BLaER1 (cell line): ENCODE results near the gene DCAF11.

ENCODE experiments used
- H3K27ac ChIP-seq: shearing (Covaris generic); formaldehyde crosslinking; 2 replicates; pipeline ENCODE4 v1.8.1; 2022
- H3K27me3 ChIP-seq: shearing (Covaris generic); formaldehyde crosslinking; 2 replicates; pipeline ENCODE4 v1.8.1; 2022
- H3K36me3 ChIP-seq: shearing (Covaris generic); formaldehyde crosslinking; 2 replicates; pipeline ENCODE4 v1.8.1; 2022
- H3K4me1 ChIP-seq: shearing (Covaris generic); formaldehyde crosslinking; 2 replicates; pipeline ENCODE4 v1.8.1; 2022
- H3K4me2 ChIP-seq: shearing (Covaris generic); formaldehyde crosslinking; 2 replicates; pipeline ENCODE4 v1.8.1; 2022
- H3K4me3 ChIP-seq: shearing (Covaris generic); formaldehyde crosslinking; 2 replicates; pipeline ENCODE4 v1.8.1; 2022
- H3K9ac ChIP-seq: shearing (Covaris generic); formaldehyde crosslinking; 2 replicates; pipeline ENCODE4 v1.8.1; 2022
- H3K9me3 ChIP-seq: shearing (Covaris generic); formaldehyde crosslinking; 2 replicates; pipeline ENCODE4 v1.8.1; 2022
- H4K20me1 ChIP-seq: shearing (Covaris generic); formaldehyde crosslinking; 2 replicates; pipeline ENCODE4 v1.8.1; 2022
- Cebpa-rat ChIP-seq: shearing (Covaris generic); IDR thresholded peaks from 2 replicates; pipeline ENCODE4 v1.8.1; 2022

DCAF11 gene

GRCh38 chr14:24146453-24146977 is 31.9 kb downstream of the DCAF11 start, which contains the start of gene PSME2:
TSS of gene PSME2 (minus strand) at chr14:24146610. CDS start at chr14:24146581, 29 bp downstream.
- Histone ChIP-seq H3K9me3 (no peaks in the 10 kb centered on the region), H3K4me1 (peaks cover 54% of the 10 kb centered on the region), H3K9ac (peak within 1 kb of the TSS; percentile 92), H3K27me3 (no peaks in the 10 kb centered on the region), H3K27ac (peak within 1 kb of the TSS; percentile 89), H3K36me3 (peaks cover 58% of the 10 kb centered on the region), H4K20me1 (peaks cover 20% of the 10 kb centered on the region), H3K4me3 (peak within 1 kb of the TSS; percentile 100), H3K4me2 (peak within 1 kb of the TSS; percentile 99)
- TF ChIP-seq Cebpa-rat: no peak

- Histone ChIP-seq H3K4me1 (peaks cover 50% of the 10 kb centered on the region), H3K4me2 (peak within 1 kb of the TSS; percentile 99), H3K36me3 (peaks cover 65% of the 10 kb centered on the region), H3K27ac (peak within 1 kb of the TSS; percentile 89), H3K9ac (peak within 1 kb of the TSS; percentile 92), H4K20me1 (peaks cover 20% of the 10 kb centered on the region), H3K27me3 (no peaks in the 10 kb centered on the region), H3K9me3 (no peaks in the 10 kb centered on the region), H3K4me3 (peak within 1 kb of the TSS; percentile 100)
- no peak for TF ChIP-seq Cebpa-rat
Observed at GRCh38 chr14:24146978-24147760, 32.6 kb downstream of the DCAF11 start, which contains the start of gene RNF31. TSS of gene RNF31 (plus strand) at chr14:24147498. CDS start at chr14:24147699, 201 bp downstream.

DNA sequence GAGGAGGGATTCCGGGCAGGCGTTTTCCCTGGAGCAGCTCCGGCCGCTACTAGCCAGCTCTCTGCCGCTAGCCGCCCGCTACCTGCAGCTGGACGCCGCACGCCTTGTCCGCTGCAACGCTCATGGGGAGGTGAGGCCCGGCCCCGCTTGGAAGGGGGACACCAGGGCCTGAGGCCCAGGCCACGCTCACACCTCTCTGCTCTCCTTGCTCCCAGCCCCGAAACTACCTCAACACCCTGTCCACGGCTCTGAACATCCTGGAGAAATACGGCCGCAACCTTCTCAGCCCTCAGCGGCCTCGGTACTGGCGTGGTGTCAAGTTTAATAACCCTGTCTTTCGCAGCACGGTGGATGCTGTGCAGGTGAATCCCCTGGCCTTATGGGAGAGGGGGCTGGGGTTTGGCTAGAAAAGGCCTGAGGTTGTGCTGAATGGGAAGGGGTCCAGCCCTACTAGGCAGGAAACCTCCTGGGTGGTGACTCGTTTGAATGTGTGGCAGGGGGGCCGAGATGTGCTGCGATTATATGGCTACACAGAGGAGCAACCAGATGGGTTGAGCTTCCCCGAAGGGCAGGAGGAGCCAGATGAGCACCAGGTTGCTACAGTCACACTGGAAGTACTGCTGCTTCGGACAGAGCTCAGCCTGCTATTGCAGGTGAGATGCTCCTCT is 33.3 kb downstream of the DCAF11 start:
- peaks cover 20% of the 10 kb centered on the region for H4K20me1 ChIP-seq
- TF ChIP-seq Cebpa-rat: no peak
- peaks cover 43% of the 10 kb centered on the region for H3K4me1 ChIP-seq
- H3K36me3 ChIP-seq: peaks cover 68% of the 10 kb centered on the region
- no peaks in the 10 kb centered on the region for H3K27me3 ChIP-seq
- H3K4me3 ChIP-seq: peak overlapping the region; percentile 100
- peak overlapping the region; percentile 99 for H3K4me2 ChIP-seq
- peak overlapping the region; percentile 89 for H3K27ac ChIP-seq
- H3K9me3 ChIP-seq: no peaks in the 10 kb centered on the region
- peak overlapping the region; percentile 92 for H3K9ac ChIP-seq

DNA sequence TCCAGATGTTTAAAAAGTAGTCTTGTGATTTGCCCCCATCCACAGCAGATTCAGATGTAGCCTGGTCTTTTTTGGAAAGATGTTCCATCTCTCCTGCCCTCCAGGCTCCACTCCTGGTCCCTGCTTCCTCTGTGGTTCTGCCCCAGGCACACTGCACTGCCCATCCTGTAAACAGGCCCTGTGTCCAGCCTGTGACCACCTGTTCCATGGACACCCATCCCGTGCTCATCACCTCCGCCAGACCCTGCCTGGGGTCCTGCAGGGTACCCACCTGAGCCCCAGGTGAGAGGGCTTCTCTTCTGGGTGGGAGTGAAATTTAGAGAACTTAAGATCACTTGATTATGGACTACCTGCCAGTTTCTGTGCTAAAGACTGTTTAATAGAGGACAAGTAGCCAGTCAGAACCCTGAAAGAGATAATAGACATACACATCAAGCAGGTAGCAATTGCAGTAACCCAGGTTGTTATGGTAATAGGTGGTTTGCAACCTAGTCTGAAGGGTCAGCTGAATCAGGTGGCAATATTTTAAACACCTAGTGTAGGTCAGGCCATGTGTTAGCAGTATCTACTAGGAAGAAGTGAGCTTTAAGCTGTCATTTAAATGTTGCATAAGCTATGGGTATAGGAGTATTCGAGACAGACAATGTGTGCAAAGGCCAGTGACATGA is 34.9 kb downstream of the DCAF11 start:
- no peak overlapping the region for H3K27ac ChIP-seq
- H3K4me1 ChIP-seq: peaks cover 28% of the 10 kb centered on the region
- no peaks in the 10 kb centered on the region for H3K27me3 ChIP-seq
- no peak overlapping the region for H3K4me3 ChIP-seq
- no peaks in the 10 kb centered on the region for H3K9me3 ChIP-seq
- peak overlapping the region; percentile 41; the same call in 1 of the 2 replicates for H3K9ac ChIP-seq
- peaks cover 66% of the 10 kb centered on the region for H3K36me3 ChIP-seq
- no peak overlapping the region for H3K4me2 ChIP-seq
- no peak for TF ChIP-seq Cebpa-rat
- H4K20me1 ChIP-seq: peaks cover 20% of the 10 kb centered on the region

DNA sequence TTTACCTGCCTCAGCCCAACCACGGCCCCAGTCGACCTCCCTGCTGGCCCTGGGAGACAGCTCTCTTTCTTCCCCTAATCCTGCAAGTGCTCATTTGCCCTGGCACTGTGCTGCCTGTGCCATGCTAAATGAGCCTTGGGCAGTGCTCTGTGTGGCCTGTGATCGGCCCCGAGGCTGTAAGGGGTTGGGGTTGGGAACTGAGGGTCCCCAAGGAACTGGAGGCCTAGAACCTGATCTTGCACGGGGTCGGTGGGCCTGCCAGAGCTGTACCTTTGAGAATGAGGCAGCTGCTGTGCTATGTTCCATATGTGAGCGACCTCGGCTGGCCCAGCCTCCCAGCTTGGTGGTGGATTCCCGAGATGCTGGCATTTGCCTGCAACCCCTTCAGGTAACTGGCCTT is 35.5 kb downstream of the DCAF11 start:
- no peak overlapping the region for H3K4me3 ChIP-seq
- H3K27me3 ChIP-seq: no peaks in the 10 kb centered on the region
- H3K4me1 ChIP-seq: peaks cover 22% of the 10 kb centered on the region
- H3K27ac ChIP-seq: no peak overlapping the region
- no peak overlapping the region for H3K9ac ChIP-seq
- H4K20me1 ChIP-seq: peaks cover 20% of the 10 kb centered on the region
- H3K4me2 ChIP-seq: no peak overlapping the region
- H3K9me3 ChIP-seq: no peaks in the 10 kb centered on the region
- H3K36me3 ChIP-seq: peaks cover 66% of the 10 kb centered on the region
- no peak for TF ChIP-seq Cebpa-rat

DNA sequence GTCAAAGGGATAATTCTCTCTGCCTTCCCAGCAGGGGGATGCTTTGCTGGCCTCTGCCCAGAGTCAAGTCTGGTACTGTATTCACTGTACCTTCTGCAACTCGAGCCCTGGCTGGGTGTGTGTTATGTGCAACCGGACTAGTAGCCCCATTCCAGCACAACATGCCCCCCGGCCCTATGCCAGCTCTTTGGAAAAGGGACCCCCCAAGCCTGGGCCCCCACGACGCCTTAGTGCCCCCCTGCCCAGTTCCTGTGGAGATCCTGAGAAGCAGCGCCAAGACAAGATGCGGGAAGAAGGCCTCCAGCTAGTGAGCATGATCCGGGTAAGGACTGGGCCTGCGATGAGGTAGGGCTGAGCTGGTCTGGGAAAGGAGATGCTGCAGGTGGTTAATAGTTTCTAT is 36.0 kb downstream of the DCAF11 start:
- Histone ChIP-seq H4K20me1 (peaks cover 20% of the 10 kb centered on the region), H3K36me3 (peaks cover 70% of the 10 kb centered on the region), H3K4me1 (peaks cover 17% of the 10 kb centered on the region), H3K27ac (no peak overlapping the region), H3K4me2 (no peak overlapping the region), H3K9me3 (no peaks in the 10 kb centered on the region), H3K27me3 (no peaks in the 10 kb centered on the region), H3K9ac (no peak overlapping the region), H3K4me3 (no peak overlapping the region)
- TF ChIP-seq Cebpa-rat: no peak

DNA sequence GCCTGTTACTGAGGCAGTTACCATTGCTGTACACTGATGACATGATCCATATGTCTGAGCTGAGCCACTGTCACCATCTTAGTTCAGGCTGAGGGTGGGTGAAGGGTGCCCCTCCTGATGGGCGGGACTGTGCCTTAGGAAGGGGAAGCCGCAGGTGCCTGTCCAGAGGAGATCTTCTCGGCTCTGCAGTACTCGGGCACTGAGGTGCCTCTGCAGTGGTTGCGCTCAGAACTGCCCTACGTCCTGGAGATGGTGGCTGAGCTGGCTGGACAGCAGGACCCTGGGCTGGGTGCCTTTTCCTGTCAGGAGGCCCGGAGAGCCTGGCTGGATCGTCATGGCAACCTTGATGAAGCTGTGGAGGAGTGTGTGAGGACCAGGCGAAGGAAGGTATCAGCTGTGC is 36.4 kb downstream of the DCAF11 start:
- Histone ChIP-seq H3K9ac (no peak overlapping the region), H3K4me2 (no peak overlapping the region), H3K36me3 (peaks cover 74% of the 10 kb centered on the region), H4K20me1 (peaks cover 20% of the 10 kb centered on the region), H3K9me3 (no peaks in the 10 kb centered on the region), H3K4me3 (no peak overlapping the region), H3K4me1 (peaks cover 13% of the 10 kb centered on the region), H3K27me3 (no peaks in the 10 kb centered on the region), H3K27ac (no peak overlapping the region)
- no peak for TF ChIP-seq Cebpa-rat

DNA sequence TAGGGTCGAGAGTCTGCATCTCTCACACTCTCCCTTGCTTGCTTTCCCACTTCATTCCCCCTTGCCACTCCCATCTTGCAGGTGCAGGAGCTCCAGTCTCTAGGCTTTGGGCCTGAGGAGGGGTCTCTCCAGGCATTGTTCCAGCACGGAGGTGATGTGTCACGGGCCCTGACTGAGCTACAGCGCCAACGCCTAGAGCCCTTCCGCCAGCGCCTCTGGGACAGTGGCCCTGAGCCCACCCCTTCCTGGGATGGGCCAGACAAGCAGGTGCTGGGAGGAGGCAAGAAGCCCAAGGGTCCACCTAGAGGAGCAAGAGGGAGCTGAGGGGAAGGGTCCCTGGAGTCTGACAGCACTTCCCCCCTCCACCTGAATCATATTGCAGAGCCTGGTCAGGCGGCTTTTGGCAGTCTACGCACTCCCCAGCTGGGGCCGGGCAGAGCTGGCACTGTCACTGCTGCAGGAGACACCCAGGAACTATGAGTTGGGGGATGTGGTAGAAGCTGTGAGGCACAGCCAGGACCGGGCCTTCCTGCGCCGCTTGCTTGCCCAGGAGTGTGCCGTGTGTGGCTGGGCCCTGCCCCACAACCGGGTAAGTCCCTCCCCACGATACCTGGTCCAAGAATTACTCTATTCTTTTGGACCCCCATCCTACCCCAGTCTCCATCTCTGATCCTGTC is 37.0 kb downstream of the DCAF11 start:
- no peak for TF ChIP-seq Cebpa-rat
- H3K27me3 ChIP-seq: no peaks in the 10 kb centered on the region
- H4K20me1 ChIP-seq: peaks cover 20% of the 10 kb centered on the region
- no peak overlapping the region for H3K4me3 ChIP-seq
- H3K9me3 ChIP-seq: no peaks in the 10 kb centered on the region
- peaks cover 79% of the 10 kb centered on the region for H3K36me3 ChIP-seq
- no peak overlapping the region for H3K9ac ChIP-seq
- H3K4me1 ChIP-seq: peaks cover 13% of the 10 kb centered on the region
- no peak overlapping the region for H3K4me2 ChIP-seq
- no peak overlapping the region for H3K27ac ChIP-seq

DNA sequence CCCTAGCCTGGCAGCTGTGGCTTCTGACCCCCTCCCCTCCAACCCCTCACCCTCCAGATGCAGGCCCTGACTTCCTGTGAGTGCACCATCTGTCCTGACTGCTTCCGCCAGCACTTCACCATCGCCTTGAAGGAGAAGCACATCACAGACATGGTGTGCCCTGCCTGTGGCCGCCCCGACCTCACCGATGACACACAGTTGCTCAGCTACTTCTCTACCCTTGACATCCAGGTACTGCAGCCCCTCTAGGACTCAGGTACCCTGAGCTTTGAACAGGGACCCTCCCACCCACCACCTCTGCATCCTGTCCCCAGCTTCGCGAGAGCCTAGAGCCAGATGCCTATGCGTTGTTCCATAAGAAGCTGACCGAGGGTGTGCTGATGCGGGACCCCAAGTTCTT is 40.5 kb downstream of the DCAF11 start:
- H3K4me2 ChIP-seq: no peak overlapping the region
- no peak overlapping the region for H3K4me3 ChIP-seq
- H3K27me3 ChIP-seq: no peaks in the 10 kb centered on the region
- H3K4me1 ChIP-seq: peaks cover under 1% of the 10 kb centered on the region; the same call in 1 of the 2 replicates
- H3K9ac ChIP-seq: no peak overlapping the region
- H3K9me3 ChIP-seq: no peaks in the 10 kb centered on the region
- no peaks in the 10 kb centered on the region for H4K20me1 ChIP-seq
- TF ChIP-seq Cebpa-rat: no peak
- H3K27ac ChIP-seq: peak overlapping the region; percentile 3; the same call in 1 of the 2 replicates
- peaks cover 96% of the 10 kb centered on the region for H3K36me3 ChIP-seq
